ENCODE results near the gene TRIM27. TPM values are rescaled to one million over a fixed set of nuclear protein-coding genes. Genes with fewer than 3 reads are reported as not detected.

TRIM27 gene
- total RNA-seq, 6 experiments from 2014 or later = 31.5 to 54.8 (median 36.7) TPM

GRCh38 chr6:28922821-28923317 lies 916 bp downstream of the TRIM27 start:
- intact Hi-C loops (cut with DNase I) = no loop called here
- Histone ChIP-seq H3K4me1 (peaks cover 0 to 30% (median 4%) of the 10 kb centered on the region in 4 donors), H3K9me3 (no peaks in the 10 kb centered on the region), H3K27me3 (no peaks in the 10 kb centered on the region), H3K27ac (peak overlapping the region; percentile 97 to 98 (median 98)), H3K4me3 (peak overlapping the region; percentile 95 to 96 (median 95)), H3K36me3 (peaks cover 0 to 39% (median 24%) of the 10 kb centered on the region in 4 donors)
- TF ChIP-seq, protein P1, sequence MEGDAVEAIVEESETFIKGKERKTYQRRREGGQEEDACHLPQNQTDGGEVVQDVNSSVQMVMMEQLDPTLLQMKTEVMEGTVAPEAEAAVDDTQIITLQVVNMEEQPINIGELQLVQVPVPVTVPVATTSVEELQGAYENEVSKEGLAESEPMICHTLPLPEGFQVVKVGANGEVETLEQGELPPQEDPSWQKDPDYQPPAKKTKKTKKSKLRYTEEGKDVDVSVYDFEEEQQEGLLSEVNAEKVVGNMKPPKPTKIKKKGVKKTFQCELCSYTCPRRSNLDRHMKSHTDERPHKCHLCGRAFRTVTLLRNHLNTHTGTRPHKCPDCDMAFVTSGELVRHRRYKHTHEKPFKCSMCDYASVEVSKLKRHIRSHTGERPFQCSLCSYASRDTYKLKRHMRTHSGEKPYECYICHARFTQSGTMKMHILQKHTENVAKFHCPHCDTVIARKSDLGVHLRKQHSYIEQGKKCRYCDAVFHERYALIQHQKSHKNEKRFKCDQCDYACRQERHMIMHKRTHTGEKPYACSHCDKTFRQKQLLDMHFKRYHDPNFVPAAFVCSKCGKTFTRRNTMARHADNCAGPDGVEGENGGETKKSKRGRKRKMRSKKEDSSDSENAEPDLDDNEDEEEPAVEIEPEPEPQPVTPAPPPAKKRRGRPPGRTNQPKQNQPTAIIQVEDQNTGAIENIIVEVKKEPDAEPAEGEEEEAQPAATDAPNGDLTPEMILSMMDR (IDR thresholded peaks at IDR 0.05) = no peak
- TF ChIP-seq POLR2A (IDR thresholded peaks at IDR 0.05) = no peak
- WGBS (ENCODE audit: insufficient coverage, low coverage, low lambda C conversion rate, missing lambda C conversion rate) = 1% methylated on average over 23 of the region's 33 CpGs
- DNase-seq (peak in 2 of 3 donors; percentile 64 to 65), ATAC-seq (peak; percentile 19 to 43 (median 37))

GRCh38 chr6:28922004-28922820 lies 1.6 kb downstream of the TRIM27 start:
- peak; percentile 56 for TF ChIP-seq POLR2A (IDR thresholded peaks at IDR 0.05)
- TF ChIP-seq, protein P1 (IDR thresholded peaks at IDR 0.05) = no peak
- peak in 1 of 3 donors; percentile 53 for DNase-seq
- no peaks in the 10 kb centered on the region for H3K27me3 ChIP-seq
- H3K27ac ChIP-seq = peak overlapping the region; percentile 97 to 98 (median 98)
- intact Hi-C loops (cut with DNase I) = no loop called here
- 17% methylated on average over 9 of the region's 10 CpGs for WGBS (ENCODE audit: insufficient coverage, low coverage, low lambda C conversion rate, missing lambda C conversion rate)
- H3K9me3 ChIP-seq = no peaks in the 10 kb centered on the region
- peaks cover 0 to 35% (median 7%) of the 10 kb centered on the region in 4 donors for H3K4me1 ChIP-seq
- H3K36me3 ChIP-seq = peaks cover 0 to 43% (median 27%) of the 10 kb centered on the region in 4 donors
- H3K4me3 ChIP-seq = peak overlapping the region; percentile 95 to 96 (median 95)
- ATAC-seq = peak in 2 of 4 donors; percentile 17 to 65

DNA sequence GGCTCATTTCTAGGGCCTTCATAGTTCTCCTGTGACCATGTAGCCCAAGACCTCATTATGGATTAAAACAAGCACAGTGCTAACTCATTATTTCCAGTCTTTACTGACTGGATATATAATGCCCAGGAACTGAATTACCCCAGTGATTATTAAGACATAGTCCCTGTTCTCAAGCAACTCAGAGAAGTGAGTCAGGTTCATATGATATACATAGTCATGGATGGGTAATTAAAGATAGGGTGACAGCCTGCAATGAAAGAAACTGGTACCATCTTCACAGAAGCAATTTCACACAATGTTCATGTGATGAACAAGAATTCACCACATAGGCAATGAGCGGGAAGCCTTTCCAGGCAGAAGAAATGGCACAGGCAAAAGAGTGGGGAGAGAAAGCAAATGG lies 3.5 kb downstream of the TRIM27 start:
- Histone ChIP-seq H3K4me3 (no peak overlapping the region), H3K27me3 (no peaks in the 10 kb centered on the region), H3K9me3 (no peaks in the 10 kb centered on the region), H3K36me3 (peaks cover 0 to 60% (median 33%) of the 10 kb centered on the region in 4 donors), H3K4me1 (peaks cover 0 to 43% (median 7%) of the 10 kb centered on the region in 4 donors), H3K27ac (no peak overlapping the region)
- WGBS (ENCODE audit: insufficient coverage, low coverage, low lambda C conversion rate, missing lambda C conversion rate) = 100% methylated on average over 1 of the region's 1 CpG
- TF ChIP-seq POLR2A (IDR thresholded peaks at IDR 0.05) = no peak
- TF ChIP-seq, protein P1 (IDR thresholded peaks at IDR 0.05) = no peak
- DNase-seq (no peak), ATAC-seq (no peak)
- intact Hi-C loops (cut with DNase I) = no loop called here

GRCh38 chr6:28914941-28915340 lies 8.8 kb downstream of the TRIM27 start:
- Histone ChIP-seq H3K9me3 (no peaks in the 10 kb centered on the region), H3K36me3 (peaks cover 7 to 90% (median 56%) of the 10 kb centered on the region in 4 donors), H3K4me1 (peaks cover 0 to 38% (median 3%) of the 10 kb centered on the region in 4 donors), H3K4me3 (no peak overlapping the region), H3K27me3 (no peaks in the 10 kb centered on the region), H3K27ac (peak overlapping the region; percentile 64 to 84 (median 71))
- WGBS (ENCODE audit: insufficient coverage, low coverage, low lambda C conversion rate, missing lambda C conversion rate) = 75% methylated on average over 2 of the region's 2 CpGs
- ATAC-seq (peak; percentile 75 to 89 (median 84)), DNase-seq (no peak)
- no peak for TF ChIP-seq POLR2A (IDR thresholded peaks at IDR 0.05)
- TF ChIP-seq, protein P1 (IDR thresholded peaks at IDR 0.05) = no peak
- intact Hi-C loops (cut with DNase I) = no loop called here

Data from right lobe of liver (tissue), 6 donors.